GM19324 (cell line): ENCODE measurements around the gene PTPN22.

Experiments used
- ATAC-seq: cut with Tn5 transposase; IDR thresholded peaks from one replicate; pipeline ENCODE4 v1.9.1; 2021; ENCODE audit warnings: mild to moderate bottlenecking, moderate library complexity; ENCODE audit not compliant: unreplicated experiment, low FRiP score

PTPN22 gene

GRCh38 chr1:113768916-113769600 is 102.5 kb downstream of the PTPN22 start:
- no peak for ATAC-seq

DNA sequence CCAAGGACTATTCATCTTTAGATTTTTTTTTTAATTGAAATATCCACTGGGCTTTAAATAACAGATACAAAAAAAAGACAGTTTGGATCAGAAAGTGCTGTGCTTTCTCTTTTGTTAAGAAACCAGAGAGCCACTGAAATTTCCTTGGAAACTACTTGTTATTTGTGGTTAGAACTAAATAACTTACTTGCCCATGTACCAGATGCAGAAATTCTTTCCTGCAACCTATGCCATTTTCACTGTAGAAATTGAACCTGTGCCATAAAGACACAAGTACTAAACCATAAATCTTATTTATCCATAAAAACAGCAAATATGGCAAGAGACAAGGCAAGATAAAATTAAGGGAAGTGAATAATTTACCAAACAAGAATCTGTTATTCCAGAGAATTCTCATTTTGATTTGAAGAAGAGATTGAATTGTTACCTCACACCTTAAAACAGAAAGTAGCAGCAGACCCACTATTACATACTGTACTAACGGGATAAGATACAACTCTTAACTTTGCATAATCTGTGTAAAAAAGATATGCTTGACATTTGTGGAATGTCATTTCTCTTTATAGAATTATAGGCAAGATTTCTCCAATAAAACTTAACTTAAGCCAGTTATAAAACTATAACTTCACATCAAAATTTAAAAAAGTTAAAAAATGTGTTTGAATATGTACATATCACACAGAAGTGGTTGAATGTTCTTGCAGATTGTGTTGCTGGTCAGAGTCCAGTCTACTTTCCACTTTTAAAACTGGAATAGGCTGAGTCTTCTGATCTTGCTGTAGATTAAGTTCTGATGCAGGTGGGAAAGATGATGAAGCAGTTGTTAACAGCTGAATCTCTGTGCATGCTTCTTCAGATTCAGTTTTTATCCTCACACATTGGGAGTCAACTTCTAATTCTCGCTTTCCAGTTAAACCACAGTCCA is 105.9 kb downstream of the PTPN22 start:
- ATAC-seq, result no peak
